OCI-LY7 (cell line): ENCODE data around the gene TPBG.

Experiments used
- CTCF ChIP-seq: fragments of 200-600 bp; sonication (generic); conservative IDR thresholded peaks from 2 replicates; pipeline ENCODE4 v1.5.1; 2014; ENCODE audit warnings: mild to moderate bottlenecking, antibody characterized with exemption, low read length, moderate library complexity, mixed read lengths
- EZH2phosphoT487 ChIP-seq: fragments of 200-600 bp; sonication (generic); IDR thresholded peaks from 2 replicates; pipeline ENCODE4 v1.6.1; 2018; ENCODE audit warnings: low read depth, borderline replicate concordance, mild to moderate bottlenecking, mixed run types, antibody characterized with exemption, low read length, moderate library complexity, mixed read lengths

GRCh38 chr6:82361631-82362030, 2.0 kb upstream of the TPBG start:
- no peak for TF ChIP-seq CTCF
- no peak for TF ChIP-seq EZH2phosphoT487
